SK-N-SH (cell line): ENCODE results near the gene LTB4R2. TPM values are rescaled to one million over a fixed set of nuclear protein-coding genes. Genes with fewer than 3 reads are reported as not detected.

Source experiments
- CTCF ChIA-PET: fragments of 300-600, 350-600 bp; formaldehyde crosslinking; extraction: SDS; loops from one replicate; lab custom pipeline; 2021; lab: Yijun Ruan, JAX
- POLR2A ChIA-PET: fragments of 350-600 bp; sonication (Branson Sonifier 250); formaldehyde crosslinking; extraction: SDS; loops from one replicate; lab custom pipeline; 2020; ENCODE audit warnings: antibody characterized with exemption, inconsistent platforms; lab: Yijun Ruan, JAX
- DNase-seq: peaks from one replicate; pipeline ENCODE4 v3.0.0; 2012
- H2AFZ ChIP-seq: fragments of 200-600 bp; sonication (generic); 2 replicates; pipeline ENCODE4 v1.8.1; 2016; ENCODE audit warnings: antibody characterized with exemption, mild to moderate bottlenecking, low read depth
- H3F3A ChIP-seq: fragments of 200-600 bp; sonication (generic); replicated peaks from 2 replicates; pipeline ENCODE3; 2016; ENCODE audit warnings: antibody characterized with exemption, mild to moderate bottlenecking; ENCODE audit not compliant: insufficient read depth
- H3K27ac ChIP-seq, 2 experiments: fragments of 200-500 bp in 1 of 2; fragments of 200-600 bp in 1 of 2; sonication (Bioruptor generic) in 1 of 2; sonication (generic), shearing (Covaris generic) in 1 of 2; 2 replicates each; pipeline versions ENCODE4 v1.5.1 to v1.6.1; 2014 to 2016; ENCODE audit warnings: low read depth in 2 of 2, inconsistent platforms in 1 of 2, low read length in 1 of 2, mild to moderate bottlenecking in 1 of 2, mixed read lengths in 1 of 2
- H3K27me3 ChIP-seq: fragments of 200-600 bp; sonication (generic), shearing (Covaris generic); 2 replicates; pipeline ENCODE4 v1.6.1; 2016; ENCODE audit warnings: mixed run types; ENCODE audit not compliant: insufficient read depth
- H3K36me3 ChIP-seq, 2 experiments: fragments of 200-500 bp in 1 of 2; fragments of 200-600 bp in 1 of 2; sonication (Bioruptor generic) in 1 of 2; sonication (generic) in 1 of 2; replicated peaks in 1 of 2; 2 replicates each; pipeline versions ENCODE3 to v1.5.1; 2014 to 2016; ENCODE audit warnings: low read length in 1 of 2, mild to moderate bottlenecking in 1 of 2; ENCODE audit not compliant: insufficient read depth in 2 of 2, control insufficient read depth in 1 of 2
- H3K4me1 ChIP-seq, 2 experiments: fragments of 200-500 bp in 1 of 2; fragments of 200-600 bp in 1 of 2; sonication (Bioruptor generic) in 1 of 2; sonication (generic), shearing (Covaris generic) in 1 of 2; 2 replicates each; pipeline versions ENCODE4 v1.5.1 to v1.6.1; 2014 to 2016; ENCODE audit warnings: low read depth in 1 of 2, low read length in 1 of 2, mixed run types in 1 of 2; ENCODE audit not compliant: insufficient read depth in 2 of 2, control insufficient read depth in 1 of 2
- H3K4me2 ChIP-seq: fragments of 200-600 bp; sonication (generic), shearing (Covaris generic); 2 replicates; pipeline ENCODE4 v1.6.1; 2017; ENCODE audit warnings: mixed run types
- H3K4me3 ChIP-seq, 2 experiments: fragments of 200-500 bp in 1 of 2; fragments of 200-600 bp in 1 of 2; sonication (Bioruptor generic) in 1 of 2; sonication (generic), shearing (Covaris generic) in 1 of 2; 2 replicates each; pipeline versions ENCODE4 v1.5.1 to v1.8.1; 2014 to 2016; ENCODE audit warnings: low read depth in 2 of 2, inconsistent platforms in 1 of 2, low read length in 1 of 2, mild to moderate bottlenecking in 1 of 2, mixed read lengths in 1 of 2, moderate library complexity in 1 of 2
- H3K79me2 ChIP-seq: fragments of 200-600 bp; sonication (generic); 2 replicates; pipeline ENCODE4 v1.8.1; 2017; ENCODE audit warnings: mild to moderate bottlenecking; ENCODE audit not compliant: insufficient read depth
- H3K9ac ChIP-seq: fragments of 200-600 bp; sonication (generic); 2 replicates; pipeline ENCODE4 v1.6.1; 2017; ENCODE audit warnings: mixed run types
- H3K9me2 ChIP-seq: fragments of 200-600 bp; sonication (generic); 2 replicates; pipeline ENCODE4 v1.6.1; 2017; ENCODE audit warnings: mixed run types
- H3K9me3 ChIP-seq: fragments of 200-600 bp; sonication (generic); 2 replicates; pipeline ENCODE4 v1.6.1; 2017; ENCODE audit warnings: mixed run types, mild to moderate bottlenecking, moderate library complexity
- H4K20me1 ChIP-seq: fragments of 200-600 bp; sonication (generic); 2 replicates; pipeline ENCODE4 v1.6.1; 2017; ENCODE audit warnings: mild to moderate bottlenecking, mixed run types; ENCODE audit not compliant: insufficient read depth
- CHD2 ChIP-seq: fragments of 150-350 bp; IDR thresholded peaks from 2 replicates; pipeline ENCODE4 v1.6.1; 2018; ENCODE audit warnings: low read length; ENCODE audit not compliant: partially characterized antibody
- ELF1 ChIP-seq: IDR thresholded peaks from 2 replicates; pipeline ENCODE4 v1.4.0; 2012
- FOXJ3 ChIP-seq: sonication (generic); formaldehyde crosslinking; IDR thresholded peaks from 2 replicates; pipeline ENCODE4 v1.5.1; 2020; ENCODE audit warnings: mild to moderate bottlenecking, missing genetic modification reagents
- GATA2 ChIP-seq: sonication (generic); formaldehyde crosslinking; IDR thresholded peaks from 2 replicates; pipeline ENCODE4 v1.5.0; 2020; ENCODE audit warnings: mild to moderate bottlenecking, missing genetic modification reagents
- MEF2A ChIP-seq: IDR thresholded peaks from 2 replicates; pipeline ENCODE4 v1.4.0; 2012; ENCODE audit warnings: low read depth, borderline replicate concordance
- NFIC ChIP-seq: IDR thresholded peaks from 2 replicates; pipeline ENCODE4 v1.4.0; 2012; ENCODE audit warnings: borderline replicate concordance
- RAD21 ChIP-seq: IDR thresholded peaks from 2 replicates; pipeline ENCODE4 v1.6.1; 2012; ENCODE audit warnings: mild to moderate bottlenecking, low read length
- REST ChIP-seq: IDR thresholded peaks from 2 replicates; pipeline ENCODE4 v1.6.1; 2012; ENCODE audit warnings: mild to moderate bottlenecking, low read depth, low read length, moderate library complexity
- RXRA ChIP-seq: IDR thresholded peaks from 2 replicates; pipeline ENCODE4 v1.4.0; 2012; ENCODE audit warnings: low read depth, mild to moderate bottlenecking, borderline replicate concordance
- TCF12 ChIP-seq: IDR thresholded peaks from 2 replicates; pipeline ENCODE4 v1.4.0; 2012
- USF1 ChIP-seq: IDR thresholded peaks from 2 replicates; pipeline ENCODE4 v1.4.0; 2012; ENCODE audit warnings: low read depth, borderline replicate concordance
- USF2 ChIP-seq: fragments of 150-350 bp; IDR thresholded peaks from 2 replicates; pipeline ENCODE4 v1.6.1; 2017; ENCODE audit warnings: antibody characterized with exemption, low read length, low read depth, borderline replicate concordance
- ZBTB33 ChIP-seq: IDR thresholded peaks from 2 replicates; pipeline ENCODE4 v1.4.0; 2012; ENCODE audit warnings: low read depth, borderline replicate concordance
- WGBS: methylation state at CpG from one replicate; pipeline ENCODE4 v1.1.6; 2017; ENCODE audit warnings: low lambda C conversion rate; 5-methylcytosine and 5-hydroxymethylcytosine counted together
- polyA plus RNA-seq, 3 experiments: library from polyadenylated mRNA; depleted of rRNA; stranded (reverse); fragments of >200 nt; gene quantifications; 2 replicates each; pipeline ENCODE4 v1.2.3, GENCODE V29; 2012
- TF ChIP-seq, protein P1 (sequence below): fragments of 150-350 bp; IDR thresholded peaks from 2 replicates; pipeline ENCODE4 v1.6.1; 2016; ENCODE audit warnings: mild to moderate bottlenecking, low read depth, low read length
- TF ChIP-seq, protein P2 (sequence below): fragments of 200-600 bp; sonication (generic); IDR thresholded peaks from 2 replicates; pipeline ENCODE4 v1.6.1; 2017; ENCODE audit warnings: antibody characterized with exemption, mild to moderate bottlenecking, moderate library complexity
- TF ChIP-seq, protein P3 (sequence below): IDR thresholded peaks from 2 replicates; pipeline ENCODE4 v1.4.0; 2012; ENCODE audit warnings: low read depth

LTB4R2 gene
- polyA plus RNA-seq, 1 of the 3 experiments (the other 2 are of a cell fraction), result 8.2 TPM

GRCh38 chr14:24269368-24269767 is 40.6 kb upstream of the LTB4R2 start:
- H3K4me1 ChIP-seq, result peaks cover 6 to 10% of the 10 kb centered on the region in 2 experiments; a peak in 2 of 4 replicates
- H3K36me3 ChIP-seq, result peaks cover 0 to 31% of the 10 kb centered on the region in 2 experiments
- no peak overlapping the region for H3K27ac ChIP-seq
- H3K27me3 ChIP-seq, result no peaks in the 10 kb centered on the region
- H3K4me3 ChIP-seq, result no peak overlapping the region
- no peak overlapping the region for H3K9ac ChIP-seq
- no peak for DNase-seq
- no peak for TF ChIP-seq NFIC
- no peak for TF ChIP-seq TCF12
- TF ChIP-seq REST, result no peak
- no peak for TF ChIP-seq GATA2
- TF ChIP-seq USF2, result no peak
- no peak for TF ChIP-seq ZBTB33
- no peak for TF ChIP-seq RXRA
- TF ChIP-seq, protein P1, sequence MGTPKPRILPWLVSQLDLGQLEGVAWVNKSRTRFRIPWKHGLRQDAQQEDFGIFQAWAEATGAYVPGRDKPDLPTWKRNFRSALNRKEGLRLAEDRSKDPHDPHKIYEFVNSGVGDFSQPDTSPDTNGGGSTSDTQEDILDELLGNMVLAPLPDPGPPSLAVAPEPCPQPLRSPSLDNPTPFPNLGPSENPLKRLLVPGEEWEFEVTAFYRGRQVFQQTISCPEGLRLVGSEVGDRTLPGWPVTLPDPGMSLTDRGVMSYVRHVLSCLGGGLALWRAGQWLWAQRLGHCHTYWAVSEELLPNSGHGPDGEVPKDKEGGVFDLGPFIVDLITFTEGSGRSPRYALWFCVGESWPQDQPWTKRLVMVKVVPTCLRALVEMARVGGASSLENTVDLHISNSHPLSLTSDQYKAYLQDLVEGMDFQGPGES, result no peak
- no peak for TF ChIP-seq CHD2
- TF ChIP-seq USF1, result no peak
- TF ChIP-seq, protein P2, sequence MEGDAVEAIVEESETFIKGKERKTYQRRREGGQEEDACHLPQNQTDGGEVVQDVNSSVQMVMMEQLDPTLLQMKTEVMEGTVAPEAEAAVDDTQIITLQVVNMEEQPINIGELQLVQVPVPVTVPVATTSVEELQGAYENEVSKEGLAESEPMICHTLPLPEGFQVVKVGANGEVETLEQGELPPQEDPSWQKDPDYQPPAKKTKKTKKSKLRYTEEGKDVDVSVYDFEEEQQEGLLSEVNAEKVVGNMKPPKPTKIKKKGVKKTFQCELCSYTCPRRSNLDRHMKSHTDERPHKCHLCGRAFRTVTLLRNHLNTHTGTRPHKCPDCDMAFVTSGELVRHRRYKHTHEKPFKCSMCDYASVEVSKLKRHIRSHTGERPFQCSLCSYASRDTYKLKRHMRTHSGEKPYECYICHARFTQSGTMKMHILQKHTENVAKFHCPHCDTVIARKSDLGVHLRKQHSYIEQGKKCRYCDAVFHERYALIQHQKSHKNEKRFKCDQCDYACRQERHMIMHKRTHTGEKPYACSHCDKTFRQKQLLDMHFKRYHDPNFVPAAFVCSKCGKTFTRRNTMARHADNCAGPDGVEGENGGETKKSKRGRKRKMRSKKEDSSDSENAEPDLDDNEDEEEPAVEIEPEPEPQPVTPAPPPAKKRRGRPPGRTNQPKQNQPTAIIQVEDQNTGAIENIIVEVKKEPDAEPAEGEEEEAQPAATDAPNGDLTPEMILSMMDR, result no peak
- no peak for TF ChIP-seq MEF2A
- TF ChIP-seq FOXJ3, result no peak
- TF ChIP-seq, protein P3, sequence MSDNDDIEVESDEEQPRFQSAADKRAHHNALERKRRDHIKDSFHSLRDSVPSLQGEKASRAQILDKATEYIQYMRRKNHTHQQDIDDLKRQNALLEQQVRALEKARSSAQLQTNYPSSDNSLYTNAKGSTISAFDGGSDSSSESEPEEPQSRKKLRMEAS, result no peak
- TF ChIP-seq ELF1, result no peak
- TF ChIP-seq RAD21, result no peak
- H3K4me2 ChIP-seq, result no peak overlapping the region
- no peaks in the 10 kb centered on the region for H3K9me3 ChIP-seq
- ChIA-PET CTCF (interaction anchor here (0.9 to 4.9 kb wide), 6 partner anchors 13 to 162 kb away, joined by 3 to 37 read pairs (median 6); partner anchors contain the start of genes CIDEB and TINF2), POLR2A (no interaction called here)
- no peaks in the 10 kb centered on the region; the same call in 1 of the 2 replicates for H3K79me2 ChIP-seq
- no peaks in the 10 kb centered on the region for H3F3A ChIP-seq
- WGBS, result 85% methylated on average over 8 of the region's 8 CpGs
- no peaks in the 10 kb centered on the region for H3K9me2 ChIP-seq
- H4K20me1 ChIP-seq, result no peaks in the 10 kb centered on the region
- no peak overlapping the region for H2AFZ ChIP-seq
